AG20443 (cell line): ENCODE data around the gene TNPO3.

Experiments used
- DNase-seq: peaks from one replicate; pipeline ENCODE4 v3.0.0; 2012; ENCODE audit warnings: low spot score, mixed read lengths

Gene TNPO3

GRCh38 chr7:128906766-128907559, 147.9 kb downstream of the TNPO3 start:
- DNase-seq: no peak

- no peak for DNase-seq
These were observed 148.7 kb downstream of the TNPO3 start for GRCh38 chr7:128906001-128906765.

- DNase-seq: peak; percentile 73
These were observed 150.3 kb downstream of the TNPO3 start for GRCh38 chr7:128904381-128905197.
